GM23338 (cell line): Measurements from ENCODE around the gene NABP1. TPM values are rescaled to one million over a fixed set of nuclear protein-coding genes. Genes with fewer than 3 reads are reported as not detected.

Experiments used
- ATAC-seq: fragments of 200-7000 bp; cut with Tn5 transposase; 3 replicates; pipeline ENCODE4 v1.9.1; 2020
- DNase-seq: peaks from one replicate; pipeline ENCODE4 v3.0.0-alpha.2; 2015; ENCODE audit warnings: low spot score
- H2AFZ ChIP-seq: fragments of 200-600 bp; sonication (generic); 2 replicates; pipeline ENCODE4 v1.8.0; 2016; ENCODE audit warnings: antibody characterized with exemption, mild to moderate bottlenecking, moderate library complexity
- H3F3A ChIP-seq: fragments of 200-600 bp; sonication (generic); replicated peaks from 2 replicates; pipeline ENCODE4 v1.8.0; 2017; ENCODE audit warnings: antibody characterized with exemption, mixed run types, low read depth
- H3K27ac ChIP-seq: fragments of 200-600 bp; sonication (generic); 2 replicates; pipeline ENCODE4 v1.6.1; 2016; ENCODE audit warnings: low read depth
- H3K27me3 ChIP-seq: fragments of 200-600 bp; sonication (generic); 2 replicates; pipeline ENCODE4 v1.8.0; 2016; ENCODE audit warnings: mild to moderate bottlenecking, mixed run types, moderate library complexity; ENCODE audit not compliant: insufficient read depth
- H3K36me3 ChIP-seq: fragments of 200-600 bp; sonication (generic); 2 replicates; pipeline ENCODE4 v1.8.0; 2016; ENCODE audit warnings: mild to moderate bottlenecking; ENCODE audit not compliant: insufficient read depth
- H3K4me1 ChIP-seq: fragments of 200-600 bp; sonication (generic); 2 replicates; pipeline ENCODE4 v1.8.0; 2016; ENCODE audit warnings: mild to moderate bottlenecking, moderate library complexity; ENCODE audit not compliant: insufficient read depth
- H3K4me2 ChIP-seq: fragments of 200-600 bp; sonication (generic); 2 replicates; pipeline ENCODE4 v1.7.1; 2017; ENCODE audit warnings: mixed run types
- H3K4me3 ChIP-seq: fragments of 200-600 bp; sonication (generic); 2 replicates; pipeline ENCODE4 v1.6.1; 2016; ENCODE audit warnings: mixed run types
- H3K79me2 ChIP-seq: fragments of 200-600 bp; sonication (generic); replicated peaks from 2 replicates; pipeline ENCODE4 v1.8.0; 2017; ENCODE audit warnings: mild to moderate bottlenecking; ENCODE audit not compliant: insufficient read depth
- H3K9me2 ChIP-seq: fragments of 200-600 bp; sonication (generic); 2 replicates; pipeline ENCODE4 v1.8.0; 2017; ENCODE audit not compliant: insufficient read depth
- H4K20me1 ChIP-seq: fragments of 200-600 bp; sonication (generic); replicated peaks from 2 replicates; pipeline ENCODE4 v1.8.0; 2017; ENCODE audit warnings: mild to moderate bottlenecking; ENCODE audit not compliant: insufficient read depth
- H3K27ac Mint-ChIP-seq: 2 replicates; pipeline ENCODE4 v1.8.0; 2020; ENCODE audit warnings: inconsistent platforms, mild to moderate bottlenecking, moderate library complexity, mixed read lengths
- H3K27me3 Mint-ChIP-seq: 3 replicates; pipeline ENCODE4 v1.8.0; 2022; ENCODE audit warnings: low read depth, mild to moderate bottlenecking, moderate library complexity, mixed read lengths, inconsistent platforms; ENCODE audit not compliant: insufficient read depth, poor library complexity
- H3K36me3 Mint-ChIP-seq: 3 replicates; pipeline ENCODE4 v1.8.0; 2021; ENCODE audit warnings: low read depth, mild to moderate bottlenecking, inconsistent platforms, moderate library complexity, mixed read lengths
- H3K4me1 Mint-ChIP-seq: 3 replicates; pipeline ENCODE4 v1.8.0; 2020; ENCODE audit warnings: mild to moderate bottlenecking, inconsistent platforms, mixed read lengths
- H3K4me3 Mint-ChIP-seq: 3 replicates; pipeline ENCODE4 v1.8.0; 2021; ENCODE audit warnings: moderate library complexity, mild to moderate bottlenecking, inconsistent platforms, mixed read lengths
- H3K9me3 Mint-ChIP-seq: 3 replicates; pipeline ENCODE4 v1.8.0; 2020; ENCODE audit warnings: moderate library complexity, mild to moderate bottlenecking, inconsistent platforms, mixed read lengths
- CREB1 ChIP-seq: fragments of 250-450 bp; sonication (Bioruptor Pico); IDR thresholded peaks from 2 replicates; pipeline ENCODE4 v1.5.0; 2020; ENCODE audit warnings: low read depth, mild to moderate bottlenecking, moderate library complexity
- EZH2 ChIP-seq: fragments of 200-600 bp; sonication (generic); IDR thresholded peaks from one replicate; pipeline ENCODE4 v1.8.0; 2017; ENCODE audit warnings: antibody characterized with exemption, mild to moderate bottlenecking, low read depth; ENCODE audit not compliant: unreplicated experiment
- EZH2phosphoT487 ChIP-seq: fragments of 200-600 bp; sonication (generic); IDR thresholded peaks from one replicate; pipeline ENCODE4 v1.8.1; 2018; ENCODE audit warnings: antibody characterized with exemption; ENCODE audit not compliant: unreplicated experiment
- JUNB ChIP-seq: IDR thresholded peaks from one replicate; pipeline ENCODE4 v1.6.1; 2016; ENCODE audit warnings: antibody characterized with exemption; ENCODE audit not compliant: unreplicated experiment
- NANOG ChIP-seq: IDR thresholded peaks from 2 replicates; pipeline ENCODE4 v1.6.1; 2016; ENCODE audit warnings: antibody characterized with exemption, borderline replicate concordance
- ZNF331 ChIP-seq: fragments of 250-450 bp; sonication (Bioruptor Pico); IDR thresholded peaks from 2 replicates; pipeline ENCODE4 v1.5.0; 2020; ENCODE audit warnings: low read depth, mild to moderate bottlenecking, moderate library complexity
- polyA plus RNA-seq: library from polyadenylated mRNA; unstranded; fragments of >200 nt; fragmentation: Nextera tagmentation; extraction: Ambion mirVana; gene quantifications from 2 replicates; pipeline ENCODE4 v1.2.1, GENCODE V29; 2016
- total RNA-seq: library from RNA; depleted of rRNA; stranded (reverse); fragments of >200 nt; shearing (Covaris generic); gene quantifications from 2 replicates; pipeline ENCODE4 v1.2.3, GENCODE V29; 2014
- TF ChIP-seq, protein P1 (sequence below): IDR thresholded peaks from 2 replicates; pipeline ENCODE4 v1.6.1; 2016; ENCODE audit warnings: antibody characterized with exemption
- TF ChIP-seq, protein P2 (sequence below): IDR thresholded peaks from one replicate; pipeline ENCODE4 v1.6.1; 2018; ENCODE audit warnings: antibody characterized with exemption; ENCODE audit not compliant: unreplicated experiment

NABP1 gene
- total and polyA plus RNA-seq, 2 experiments from 2014 or later = 5.2 to 5.6 TPM

DNA sequence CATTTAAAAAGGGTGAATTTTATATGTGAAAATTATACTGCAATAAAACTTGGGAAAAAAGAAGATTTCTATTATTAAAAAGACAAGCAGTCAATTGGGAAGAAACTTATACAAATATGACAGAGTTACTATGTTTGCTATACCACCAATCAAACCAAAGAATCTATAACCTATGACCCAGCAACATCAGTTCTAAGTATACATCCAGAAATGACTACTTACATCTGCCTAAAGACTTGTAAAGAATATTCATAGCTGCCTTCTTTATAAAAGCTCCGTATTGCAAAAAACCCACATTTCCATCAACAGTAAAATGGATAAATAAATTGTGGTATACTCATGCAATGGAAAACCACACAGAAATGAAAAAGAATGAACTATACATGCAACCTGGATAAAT, 32.9 kb upstream of the NABP1 start (continued):
- no peak for TF ChIP-seq ZNF331 (CRISPR knock-in tag)
- no peak for TF ChIP-seq EZH2phosphoT487

- H3K4me1 Mint-ChIP-seq = no peaks in the 10 kb centered on the region
- no peaks in the 10 kb centered on the region for H3K27me3 Mint-ChIP-seq
- Histone ChIP-seq H3K4me1 (no peaks in the 10 kb centered on the region), H3K27me3 (no peaks in the 10 kb centered on the region), H3K79me2 (no peaks in the 10 kb centered on the region), H3K4me3 (no peak overlapping the region), H3K27ac (no peak overlapping the region), H2AFZ (no peak overlapping the region), H4K20me1 (no peaks in the 10 kb centered on the region), H3F3A (no peaks in the 10 kb centered on the region), H3K4me2 (no peak overlapping the region), H3K36me3 (no peaks in the 10 kb centered on the region), H3K9me2 (no peaks in the 10 kb centered on the region)
- H3K9me3 Mint-ChIP-seq = no peaks in the 10 kb centered on the region
- TF ChIP-seq EZH2 (no peak), CREB1 (CRISPR knock-in tag) (no peak), JUNB (no peak), NANOG (no peak), ZNF331 (CRISPR knock-in tag) (no peak)
- TF ChIP-seq, protein P1, sequence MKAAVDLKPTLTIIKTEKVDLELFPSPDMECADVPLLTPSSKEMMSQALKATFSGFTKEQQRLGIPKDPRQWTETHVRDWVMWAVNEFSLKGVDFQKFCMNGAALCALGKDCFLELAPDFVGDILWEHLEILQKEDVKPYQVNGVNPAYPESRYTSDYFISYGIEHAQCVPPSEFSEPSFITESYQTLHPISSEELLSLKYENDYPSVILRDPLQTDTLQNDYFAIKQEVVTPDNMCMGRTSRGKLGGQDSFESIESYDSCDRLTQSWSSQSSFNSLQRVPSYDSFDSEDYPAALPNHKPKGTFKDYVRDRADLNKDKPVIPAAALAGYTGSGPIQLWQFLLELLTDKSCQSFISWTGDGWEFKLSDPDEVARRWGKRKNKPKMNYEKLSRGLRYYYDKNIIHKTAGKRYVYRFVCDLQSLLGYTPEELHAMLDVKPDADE = no peak
- TF ChIP-seq, protein P2, sequence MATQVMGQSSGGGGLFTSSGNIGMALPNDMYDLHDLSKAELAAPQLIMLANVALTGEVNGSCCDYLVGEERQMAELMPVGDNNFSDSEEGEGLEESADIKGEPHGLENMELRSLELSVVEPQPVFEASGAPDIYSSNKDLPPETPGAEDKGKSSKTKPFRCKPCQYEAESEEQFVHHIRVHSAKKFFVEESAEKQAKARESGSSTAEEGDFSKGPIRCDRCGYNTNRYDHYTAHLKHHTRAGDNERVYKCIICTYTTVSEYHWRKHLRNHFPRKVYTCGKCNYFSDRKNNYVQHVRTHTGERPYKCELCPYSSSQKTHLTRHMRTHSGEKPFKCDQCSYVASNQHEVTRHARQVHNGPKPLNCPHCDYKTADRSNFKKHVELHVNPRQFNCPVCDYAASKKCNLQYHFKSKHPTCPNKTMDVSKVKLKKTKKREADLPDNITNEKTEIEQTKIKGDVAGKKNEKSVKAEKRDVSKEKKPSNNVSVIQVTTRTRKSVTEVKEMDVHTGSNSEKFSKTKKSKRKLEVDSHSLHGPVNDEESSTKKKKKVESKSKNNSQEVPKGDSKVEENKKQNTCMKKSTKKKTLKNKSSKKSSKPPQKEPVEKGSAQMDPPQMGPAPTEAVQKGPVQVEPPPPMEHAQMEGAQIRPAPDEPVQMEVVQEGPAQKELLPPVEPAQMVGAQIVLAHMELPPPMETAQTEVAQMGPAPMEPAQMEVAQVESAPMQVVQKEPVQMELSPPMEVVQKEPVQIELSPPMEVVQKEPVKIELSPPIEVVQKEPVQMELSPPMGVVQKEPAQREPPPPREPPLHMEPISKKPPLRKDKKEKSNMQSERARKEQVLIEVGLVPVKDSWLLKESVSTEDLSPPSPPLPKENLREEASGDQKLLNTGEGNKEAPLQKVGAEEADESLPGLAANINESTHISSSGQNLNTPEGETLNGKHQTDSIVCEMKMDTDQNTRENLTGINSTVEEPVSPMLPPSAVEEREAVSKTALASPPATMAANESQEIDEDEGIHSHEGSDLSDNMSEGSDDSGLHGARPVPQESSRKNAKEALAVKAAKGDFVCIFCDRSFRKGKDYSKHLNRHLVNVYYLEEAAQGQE = no peak
- H3K27ac Mint-ChIP-seq = no peak overlapping the region
- no peak overlapping the region for H3K4me3 Mint-ChIP-seq
- DNase-seq (no peak), ATAC-seq (no peak)
- no peaks in the 10 kb centered on the region for H3K36me3 Mint-ChIP-seq
These were observed 32.3 kb upstream of the NABP1 start for GRCh38 chr2:191645434-191646162.
